Peyer's patch (tissue), 4 donors: ENCODE data around the gene PRKD1.

Source experiments
- POLR2A ChIP-seq, 2 donors: fragments of 450-650 bp; IDR thresholded peaks; one replicate each; pipeline ENCODE4 v1.5.1; 2017; ENCODE audit warnings: antibody characterized with exemption in 2 of 2, mild to moderate bottlenecking in 2 of 2, moderate library complexity in 2 of 2
- TF ChIP-seq, protein P1 (sequence below), 6 experiments: fragments of 450-650 bp in 4 of 6; fragments of 200-600 bp in 2 of 6; sonication (generic) in 1 of 6; IDR thresholded peaks; one replicate each; pipeline ENCODE4 v1.5.1; 2017 to 2019; ENCODE audit warnings: antibody characterized with exemption in 6 of 6, mild to moderate bottlenecking in 3 of 6, moderate library complexity in 1 of 6

DNA sequence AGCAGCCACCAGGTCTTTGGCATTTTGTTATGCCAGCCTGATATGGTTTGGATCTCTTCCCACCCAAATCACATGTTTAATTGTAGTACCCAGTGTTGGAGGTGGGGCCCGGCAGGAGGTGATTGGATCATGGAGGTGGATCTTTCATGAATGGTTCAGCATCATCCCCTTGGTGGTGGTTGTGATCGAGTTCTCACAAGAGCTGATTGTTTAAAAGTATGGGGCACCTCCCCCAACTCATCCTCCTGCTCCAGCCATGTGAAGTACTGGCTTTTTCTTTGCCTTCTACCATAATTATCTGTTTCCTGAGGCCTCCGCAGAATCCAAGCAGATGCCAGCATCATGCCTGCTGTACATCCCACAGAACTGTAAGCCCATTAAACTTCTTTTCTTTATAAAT, 12.8 kb upstream of the PRKD1 start:
- TF ChIP-seq, protein P1, sequence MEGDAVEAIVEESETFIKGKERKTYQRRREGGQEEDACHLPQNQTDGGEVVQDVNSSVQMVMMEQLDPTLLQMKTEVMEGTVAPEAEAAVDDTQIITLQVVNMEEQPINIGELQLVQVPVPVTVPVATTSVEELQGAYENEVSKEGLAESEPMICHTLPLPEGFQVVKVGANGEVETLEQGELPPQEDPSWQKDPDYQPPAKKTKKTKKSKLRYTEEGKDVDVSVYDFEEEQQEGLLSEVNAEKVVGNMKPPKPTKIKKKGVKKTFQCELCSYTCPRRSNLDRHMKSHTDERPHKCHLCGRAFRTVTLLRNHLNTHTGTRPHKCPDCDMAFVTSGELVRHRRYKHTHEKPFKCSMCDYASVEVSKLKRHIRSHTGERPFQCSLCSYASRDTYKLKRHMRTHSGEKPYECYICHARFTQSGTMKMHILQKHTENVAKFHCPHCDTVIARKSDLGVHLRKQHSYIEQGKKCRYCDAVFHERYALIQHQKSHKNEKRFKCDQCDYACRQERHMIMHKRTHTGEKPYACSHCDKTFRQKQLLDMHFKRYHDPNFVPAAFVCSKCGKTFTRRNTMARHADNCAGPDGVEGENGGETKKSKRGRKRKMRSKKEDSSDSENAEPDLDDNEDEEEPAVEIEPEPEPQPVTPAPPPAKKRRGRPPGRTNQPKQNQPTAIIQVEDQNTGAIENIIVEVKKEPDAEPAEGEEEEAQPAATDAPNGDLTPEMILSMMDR (IDR thresholded peaks at IDR 0.05), result no peak
- no peak for TF ChIP-seq POLR2A (IDR thresholded peaks at IDR 0.05)
